Right atrium auricular region (tissue), 2 donors: ENCODE data around the gene RIOK1. TPM values are rescaled to one million over a fixed set of nuclear protein-coding genes. Genes with fewer than 3 reads are reported as not detected.

Experiments
- DNase-seq: peaks from one replicate; pipeline ENCODE4 v3.0.0-alpha.2; 2019; ENCODE audit warnings: low spot score
- H3K27ac ChIP-seq, 2 donors: fragments of 200-600 bp; sonication (generic); 1 replicate in 1 of 2; 2 replicates in 1 of 2; pipeline ENCODE4 v1.5.1; 2016 to 2019
- H3K27me3 ChIP-seq, 2 donors: fragments of 200-600 bp; sonication (generic); one replicate each; pipeline versions ENCODE4 v1.5.1 to v1.6.0; 2017 to 2019
- H3K36me3 ChIP-seq: fragments of 200-600 bp; sonication (generic); one replicate; pipeline ENCODE4 v1.5.1; 2016
- H3K4me1 ChIP-seq, 2 donors: fragments of 200-600 bp; sonication (generic); one replicate each; pipeline versions ENCODE4 v1.5.1 to v1.6.0; 2017 to 2019
- H3K4me3 ChIP-seq, 2 donors: fragments of 200-600 bp; sonication (generic); 1 replicate in 1 of 2; 2 replicates in 1 of 2; pipeline ENCODE4 v1.5.1; 2017 to 2019; ENCODE audit warnings: mild to moderate bottlenecking in 1 of 2, moderate library complexity in 1 of 2
- H3K9me3 ChIP-seq, 2 donors: fragments of 200-600 bp; sonication (generic); one replicate each; pipeline ENCODE4 v1.5.1; 2019
- CTCF ChIP-seq, 2 donors: fragments of 200-600 bp; sonication (generic); IDR thresholded peaks; one replicate each; pipeline ENCODE4 v1.5.1; 2019; ENCODE audit warnings: antibody characterized with exemption in 2 of 2
- total RNA-seq, 2 donors: library from RNA; depleted of rRNA; stranded (reverse); fragments of >200 nt; gene quantifications; one replicate each; pipeline ENCODE4 v1.1.0, GENCODE V29; 2016

RIOK1 gene
- total RNA-seq, 2 donors from 2014 or later, result 8.5 to 13.9 TPM

GRCh38 chr6:7417684-7418083 is 28.1 kb downstream of the RIOK1 start:
- Histone ChIP-seq H3K27me3 (no peaks in the 10 kb centered on the region), H3K4me3 (no peak overlapping the region), H3K9me3 (no peaks in the 10 kb centered on the region), H3K4me1 (no peaks in the 10 kb centered on the region), H3K36me3 (peaks cover 53% of the 10 kb centered on the region), H3K27ac (no peak overlapping the region)
- no peak for TF ChIP-seq CTCF (IDR thresholded peaks at IDR 0.05)
- DNase-seq, result no peak

DNA sequence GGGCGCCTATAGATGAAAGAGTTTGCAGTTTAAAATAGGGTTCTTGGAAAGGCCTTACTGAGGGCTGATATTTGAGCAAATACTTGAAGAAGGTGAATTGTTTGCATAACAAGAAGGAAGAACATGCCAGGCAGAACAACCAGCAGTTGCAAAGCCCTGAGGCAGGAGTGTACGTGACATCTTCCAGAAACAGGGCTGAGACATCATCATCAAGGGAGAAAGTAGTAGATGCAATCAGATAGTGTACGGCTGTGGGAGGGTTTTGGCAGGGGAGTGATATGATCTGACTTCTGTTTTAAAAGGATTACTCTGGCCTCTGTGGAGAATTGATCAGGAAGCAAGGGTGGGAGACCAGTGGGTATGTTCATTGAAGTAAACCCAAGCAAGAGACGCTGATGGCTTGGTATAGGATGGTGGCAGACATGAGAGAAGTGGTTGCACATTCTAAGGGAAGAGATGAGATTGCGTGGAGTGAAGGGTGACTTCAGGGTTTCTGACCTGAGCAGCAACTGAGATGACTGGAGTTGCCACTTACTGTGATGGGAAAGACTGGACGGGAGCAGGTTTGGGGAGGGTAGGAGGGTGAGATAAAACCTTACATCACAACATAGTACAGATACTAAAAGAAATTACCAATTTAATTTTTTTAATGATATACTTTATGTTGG is 28.8 kb downstream of the RIOK1 start:
- peaks cover 46% of the 10 kb centered on the region for H3K36me3 ChIP-seq
- H3K27me3 ChIP-seq, result no peaks in the 10 kb centered on the region
- no peak for DNase-seq
- no peaks in the 10 kb centered on the region for H3K9me3 ChIP-seq
- H3K4me1 ChIP-seq, result no peaks in the 10 kb centered on the region
- H3K27ac ChIP-seq, result no peak overlapping the region
- TF ChIP-seq CTCF (IDR thresholded peaks at IDR 0.05), result no peak
- no peak overlapping the region for H3K4me3 ChIP-seq

- no peaks in the 10 kb centered on the region for H3K9me3 ChIP-seq
- no peak overlapping the region for H3K4me3 ChIP-seq
- DNase-seq, result no peak
- H3K36me3 ChIP-seq, result peaks cover 41% of the 10 kb centered on the region
- no peak for TF ChIP-seq CTCF (IDR thresholded peaks at IDR 0.05)
- no peaks in the 10 kb centered on the region for H3K27me3 ChIP-seq
- H3K27ac ChIP-seq, result no peak overlapping the region
- H3K4me1 ChIP-seq, result no peaks in the 10 kb centered on the region
These were observed 29.5 kb downstream of the RIOK1 start for GRCh38 chr6:7419065-7419464.

DNA sequence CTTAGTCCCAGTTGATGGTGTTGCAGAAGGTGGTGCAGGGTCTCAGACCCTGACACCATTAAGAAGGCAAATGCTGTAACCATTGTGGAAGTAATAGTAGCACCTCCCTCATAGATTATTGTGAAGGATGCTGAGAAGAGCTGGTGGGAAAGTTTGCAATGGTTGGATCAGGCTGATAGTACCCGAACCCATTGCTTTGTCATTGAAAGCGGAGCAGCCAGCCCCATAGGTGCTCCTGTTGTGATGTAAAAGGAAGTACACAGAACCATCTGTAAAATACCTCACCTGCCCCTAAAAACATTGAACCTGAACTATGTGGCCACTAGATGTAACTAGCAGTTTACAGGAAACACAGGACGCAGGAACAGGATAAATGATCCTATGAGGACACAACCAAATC is 31.5 kb downstream of the RIOK1 start:
- DNase-seq, result no peak
- Histone ChIP-seq H3K4me3 (no peak overlapping the region), H3K36me3 (peaks cover 21% of the 10 kb centered on the region), H3K9me3 (no peaks in the 10 kb centered on the region), H3K4me1 (no peaks in the 10 kb centered on the region), H3K27me3 (no peaks in the 10 kb centered on the region), H3K27ac (no peak overlapping the region)
- no peak for TF ChIP-seq CTCF (IDR thresholded peaks at IDR 0.05)

GRCh38 chr6:7424058-7424457 is 34.5 kb downstream of the RIOK1 start:
- Histone ChIP-seq H3K4me3 (no peak overlapping the region), H3K27ac (no peak overlapping the region), H3K27me3 (no peaks in the 10 kb centered on the region), H3K4me1 (no peaks in the 10 kb centered on the region), H3K9me3 (no peaks in the 10 kb centered on the region), H3K36me3 (no peaks in the 10 kb centered on the region)
- TF ChIP-seq CTCF (IDR thresholded peaks at IDR 0.05), result no peak
- DNase-seq, result no peak
